Activated CD4-positive, alpha-beta T cell treated with anti-CD3 and anti-CD28 coated beads, Interleukin-2, amount 50 U/mL, for 24 hours (primary cell): ENCODE data around the gene RAB3IL1.
"Not testable (repeated sequence)": the region's sequence is repeated elsewhere in the genome, so short reads cannot be mapped to it uniquely, and the experiment has no call there.

Source experiments
- DNase-seq, 2 donors: peaks; one replicate each; pipeline ENCODE4 v3.0.0-alpha.2; 2020; ENCODE audit warnings: low read depth in 1 of 2, low spot score in 1 of 2

Gene RAB3IL1

GRCh38 chr11:61953632-61954031 lies 36.3 kb upstream of the RAB3IL1 start:
- DNase-seq = not testable (repeated sequence)

- DNase-seq = no peak
Measured at GRCh38 chr11:61952882-61953281, 35.5 kb upstream of the RAB3IL1 start.

- no peak for DNase-seq
Measured at GRCh38 chr11:61951484-61952135, 34.2 kb upstream of the RAB3IL1 start.

GRCh38 chr11:61950035-61950547 lies 32.7 kb upstream of the RAB3IL1 start, which contains the start of gene BEST1:
Gene BEST1 (plus strand): TSS chr11:61950351. CDS start chr11:61951807, 1,456 bp downstream.
- no peak for DNase-seq

GRCh38 chr11:61949169-61950034 lies 32.0 kb upstream of the RAB3IL1 start:
- no peak for DNase-seq

- DNase-seq = no peak
Measured at GRCh38 chr11:61948505-61948904, 31.1 kb upstream of the RAB3IL1 start.

- DNase-seq = peak in 1 of 2 donors; percentile 48
Measured at GRCh38 chr11:61947486-61948210, 30.3 kb upstream of the RAB3IL1 start.

- no peak for DNase-seq
Measured at GRCh38 chr11:61946894-61947293, 29.5 kb upstream of the RAB3IL1 start.

GRCh38 chr11:61945191-61945590 lies 27.8 kb upstream of the RAB3IL1 start:
- no peak for DNase-seq

GRCh38 chr11:61940466-61940865 lies 23.1 kb upstream of the RAB3IL1 start:
- no peak for DNase-seq

GRCh38 chr11:61935861-61936260 lies 18.5 kb upstream of the RAB3IL1 start:
- DNase-seq = no peak

GRCh38 chr11:61930933-61931332 lies 13.6 kb upstream of the RAB3IL1 start:
- no peak for DNase-seq

- no peak for DNase-seq
Measured at GRCh38 chr11:61928606-61929005, 11.2 kb upstream of the RAB3IL1 start.

- DNase-seq = no peak
Measured at GRCh38 chr11:61927501-61927900, 10.1 kb upstream of the RAB3IL1 start.

- DNase-seq = no peak
Measured at GRCh38 chr11:61926235-61926634, 8.9 kb upstream of the RAB3IL1 start.

GRCh38 chr11:61925736-61926135 lies 8.4 kb upstream of the RAB3IL1 start:
- DNase-seq = no peak

- no peak for DNase-seq
Measured at GRCh38 chr11:61924064-61924455, 6.7 kb upstream of the RAB3IL1 start.

- DNase-seq = no peak
Measured at GRCh38 chr11:61923166-61924063, 6.0 kb upstream of the RAB3IL1 start.

GRCh38 chr11:61922539-61922938 lies 5.2 kb upstream of the RAB3IL1 start:
- no peak for DNase-seq

GRCh38 chr11:61921446-61921845 lies 4.1 kb upstream of the RAB3IL1 start:
- DNase-seq = no peak
